T-helper 9 cell (primary cell): ENCODE data around the gene CHMP3.
"Not testable (repeated sequence)": the region's sequence is repeated elsewhere in the genome, so short reads cannot be mapped to it uniquely, and the experiment has no call there.

Experiments used
- DNase-seq: peaks from one replicate; pipeline ENCODE4 v3.0.0-alpha.2; 2020

CHMP3 gene

DNA sequence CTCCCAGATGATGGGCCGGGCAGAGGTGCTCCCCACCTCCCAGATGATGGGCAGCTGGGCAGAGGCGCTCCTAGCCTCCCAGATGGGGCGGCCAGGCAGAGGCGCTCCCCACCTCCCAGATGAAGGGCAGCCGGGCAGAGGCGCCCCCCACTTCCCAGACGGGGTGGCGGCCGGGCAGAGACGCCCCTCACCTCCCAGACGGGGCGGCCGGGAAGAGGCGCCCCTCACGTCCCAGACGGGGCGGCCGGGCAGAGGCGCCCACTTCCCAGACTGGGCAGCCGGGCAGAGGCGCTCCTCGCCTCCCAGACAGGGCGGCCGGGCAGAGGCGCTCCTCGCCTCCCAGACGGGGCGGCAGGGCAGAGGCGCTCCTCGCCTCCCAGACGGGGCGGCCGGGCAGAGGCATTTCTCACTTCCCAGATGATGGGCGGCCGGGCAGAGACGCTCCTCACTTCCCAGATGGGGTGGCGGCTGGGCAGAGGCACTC lies 14.3 kb downstream of the CHMP3 start:
- DNase-seq, result not testable (repeated sequence)

DNA sequence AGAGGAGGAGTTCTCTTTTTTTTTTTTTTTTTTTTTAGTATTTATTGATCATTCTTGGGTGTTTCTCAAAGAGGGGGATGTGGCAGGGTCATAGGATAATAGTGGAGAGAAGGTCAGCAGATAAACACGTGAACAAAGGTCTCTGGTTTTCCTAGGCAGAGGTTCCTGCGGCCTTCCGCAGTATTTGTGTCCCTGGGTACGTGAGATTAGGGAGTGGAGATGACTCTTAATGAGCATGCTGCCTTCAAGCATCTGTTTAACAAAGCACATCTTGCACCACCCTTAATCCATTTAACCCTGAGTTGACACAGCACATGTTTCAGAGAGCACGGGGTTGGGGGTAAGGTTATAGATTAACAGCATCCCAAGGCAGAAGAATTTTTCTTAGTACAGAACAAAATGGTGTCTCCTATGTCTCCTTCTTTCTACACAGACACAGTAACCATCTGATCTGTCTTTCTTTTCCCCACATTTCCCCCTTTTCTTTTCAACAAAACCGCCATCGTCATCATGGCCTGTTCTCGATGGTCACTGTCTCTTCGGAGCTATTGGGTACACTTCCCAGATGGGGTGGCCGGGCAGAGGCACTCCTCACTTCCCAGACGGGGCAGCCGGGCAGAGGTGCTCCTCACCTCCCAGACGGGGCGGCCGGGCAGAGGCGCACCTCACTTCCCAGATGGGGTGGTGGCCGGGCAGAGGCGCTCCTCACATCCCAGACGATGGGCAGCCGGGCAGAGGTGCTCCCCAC lies 14.9 kb downstream of the CHMP3 start:
- DNase-seq, result not testable (repeated sequence)

DNA sequence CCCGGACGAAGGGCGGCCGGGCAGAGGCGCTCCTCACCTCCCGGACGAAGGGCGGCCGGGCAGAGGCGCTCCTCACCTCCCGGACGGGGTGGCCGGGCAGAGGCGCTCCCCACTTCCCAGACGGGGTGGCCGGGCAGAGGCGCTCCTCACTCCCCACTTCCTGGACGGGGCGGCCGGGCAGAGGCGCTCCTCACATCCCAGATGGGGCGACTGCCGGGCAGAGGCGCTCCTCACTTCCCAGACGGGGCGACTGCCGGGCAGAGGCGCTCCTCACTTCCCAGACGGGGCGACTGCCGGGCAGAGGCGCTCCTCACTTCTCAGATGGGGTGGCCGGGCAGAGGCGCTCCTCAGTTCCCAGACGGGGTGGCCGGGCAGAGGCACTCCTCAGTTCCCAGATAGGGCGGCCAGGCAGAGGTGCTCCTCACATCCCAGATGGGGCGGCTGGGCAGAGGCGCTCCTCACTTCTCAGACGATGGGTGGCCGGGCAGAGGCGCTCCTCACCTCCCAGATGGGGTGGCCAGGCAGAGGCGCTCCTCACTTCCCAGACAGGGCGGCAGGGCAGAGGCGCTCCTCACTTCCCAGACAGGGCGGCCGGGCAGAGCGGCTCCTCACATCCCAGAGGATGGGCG lies 17.8 kb downstream of the CHMP3 start:
- not testable (repeated sequence) for DNase-seq

DNA sequence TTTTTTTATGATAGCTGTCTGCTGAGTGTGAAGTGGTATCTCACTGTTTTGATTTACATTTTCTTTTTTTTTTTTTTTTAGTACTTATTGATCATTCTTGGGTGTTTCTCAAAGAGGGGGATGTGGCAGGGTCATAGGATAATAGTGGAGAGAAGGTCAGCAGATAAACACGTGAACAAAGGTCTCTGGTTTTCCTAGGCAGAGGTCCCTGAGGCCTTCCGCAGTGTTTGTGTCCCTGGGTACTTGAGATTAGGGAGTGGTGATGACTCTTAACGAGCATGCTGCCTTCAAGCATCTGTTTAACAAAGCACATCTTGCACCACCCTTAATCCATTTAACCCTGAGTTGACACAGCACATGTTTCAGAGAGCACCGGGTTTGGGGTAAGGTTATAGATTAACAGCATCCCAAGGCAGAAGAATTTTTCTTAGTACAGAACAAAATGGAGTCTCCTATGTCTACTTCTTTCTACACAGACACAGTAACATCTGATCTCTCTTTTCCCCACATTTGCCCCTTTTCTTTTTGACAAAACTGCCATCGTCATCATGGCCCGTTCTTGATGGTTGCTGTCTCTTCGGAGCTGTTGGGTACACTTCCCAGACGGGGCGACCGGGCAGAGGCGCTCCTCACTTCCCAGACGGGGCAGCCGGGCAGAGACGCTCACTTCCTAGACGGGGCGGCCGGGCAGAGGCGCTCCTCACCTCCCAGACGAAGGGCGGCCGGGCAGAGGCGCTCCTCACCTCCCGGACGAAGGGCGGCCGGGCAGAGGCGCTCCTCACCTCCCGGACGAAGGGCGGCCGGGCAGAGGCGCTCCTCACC lies 18.8 kb downstream of the CHMP3 start:
- DNase-seq, result not testable (repeated sequence)

DNA sequence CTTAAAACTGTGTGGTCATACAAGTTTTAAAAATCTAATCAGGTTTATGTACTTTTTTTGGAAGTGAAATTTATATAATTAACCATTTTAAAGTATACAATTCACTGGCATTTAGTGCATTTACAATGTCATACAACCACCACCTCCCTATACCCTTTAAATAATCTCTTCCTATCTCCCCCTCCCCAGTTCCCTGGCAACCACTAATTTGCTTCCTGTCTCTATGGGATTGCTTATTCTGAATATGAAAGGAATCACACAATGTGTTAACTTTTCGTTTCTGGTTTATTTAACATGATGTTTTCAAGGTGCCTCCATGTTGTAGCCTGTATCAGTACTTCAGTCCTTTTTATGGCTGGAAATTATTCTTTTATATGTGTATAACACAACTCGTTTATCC lies 19.4 kb downstream of the CHMP3 start:
- DNase-seq, result no peak

DNA sequence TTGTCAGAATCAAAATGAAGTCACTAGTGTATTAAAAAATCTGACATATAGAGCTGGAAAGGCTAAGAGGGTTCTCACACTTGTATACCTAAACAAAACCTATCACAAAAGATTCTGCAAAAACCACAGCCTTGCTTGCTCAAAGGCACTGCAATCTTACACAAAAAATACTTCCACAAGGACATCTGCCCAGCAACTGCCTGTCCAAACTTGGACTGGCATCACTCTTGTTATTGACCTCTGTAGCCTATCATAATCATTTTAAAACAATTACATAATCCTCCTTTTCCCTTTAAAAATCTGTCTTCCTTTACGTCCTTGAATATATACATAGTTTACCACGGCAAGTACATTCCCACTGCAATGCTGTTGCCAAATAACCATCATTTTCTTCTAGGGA lies 19.9 kb downstream of the CHMP3 start:
- no peak for DNase-seq

DNA sequence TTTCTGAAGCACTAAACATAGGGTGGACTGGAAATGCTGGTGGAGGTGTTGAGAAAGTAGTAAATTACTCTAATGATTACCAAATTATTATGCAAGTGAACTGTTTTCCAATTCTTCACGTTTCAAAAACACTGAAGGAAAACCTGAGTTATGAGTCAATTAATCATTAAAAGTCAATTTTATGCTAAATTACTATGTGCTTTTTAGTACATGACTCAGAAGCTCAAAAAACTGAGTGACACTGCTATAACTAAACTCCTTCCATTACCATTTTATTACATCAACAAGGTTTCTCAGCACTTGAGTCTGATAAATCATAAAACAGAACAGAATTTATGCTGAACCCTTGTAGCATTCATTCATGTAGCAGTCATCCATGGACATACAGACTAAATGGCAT lies 20.4 kb downstream of the CHMP3 start:
- no peak for DNase-seq

DNA sequence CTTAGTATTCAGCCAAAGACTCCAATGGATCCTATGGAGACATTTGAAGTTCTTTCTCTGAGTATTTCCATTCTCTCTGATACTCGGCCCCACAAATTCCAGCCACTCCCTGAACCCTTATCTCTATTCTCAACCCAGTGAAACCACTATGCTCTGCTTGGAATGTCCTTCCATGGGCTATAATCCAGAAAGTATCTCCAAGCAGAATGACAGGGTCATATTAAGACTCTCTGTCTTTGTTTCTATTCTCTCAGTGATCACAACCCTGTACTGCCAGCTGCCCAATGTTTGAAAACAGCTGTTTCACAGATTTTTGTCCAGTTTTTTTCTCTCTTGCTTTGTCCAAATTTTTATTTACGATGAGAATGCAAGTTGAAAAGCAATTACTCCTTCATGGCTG lies 21.9 kb downstream of the CHMP3 start:
- DNase-seq, result no peak

DNA sequence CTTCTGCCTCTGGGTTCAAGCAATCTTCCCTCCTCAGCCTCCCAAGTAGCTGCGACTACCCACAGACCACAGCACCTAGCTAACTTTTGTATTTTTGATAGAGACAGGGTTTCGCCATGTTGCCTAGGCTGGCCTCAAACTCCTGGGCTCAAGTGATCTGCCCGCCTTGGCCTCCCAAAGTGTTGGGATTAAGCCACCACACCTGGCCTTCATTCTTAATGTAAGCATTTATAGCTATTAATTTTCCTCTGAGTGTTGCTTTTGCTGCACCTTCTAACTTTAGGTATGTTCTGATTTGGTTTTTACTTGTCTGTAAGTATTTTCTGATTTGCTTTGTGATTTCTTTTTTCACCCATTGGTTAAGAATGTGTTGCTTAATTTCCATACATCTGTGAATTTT lies 29.7 kb downstream of the CHMP3 start:
- no peak for DNase-seq

DNA sequence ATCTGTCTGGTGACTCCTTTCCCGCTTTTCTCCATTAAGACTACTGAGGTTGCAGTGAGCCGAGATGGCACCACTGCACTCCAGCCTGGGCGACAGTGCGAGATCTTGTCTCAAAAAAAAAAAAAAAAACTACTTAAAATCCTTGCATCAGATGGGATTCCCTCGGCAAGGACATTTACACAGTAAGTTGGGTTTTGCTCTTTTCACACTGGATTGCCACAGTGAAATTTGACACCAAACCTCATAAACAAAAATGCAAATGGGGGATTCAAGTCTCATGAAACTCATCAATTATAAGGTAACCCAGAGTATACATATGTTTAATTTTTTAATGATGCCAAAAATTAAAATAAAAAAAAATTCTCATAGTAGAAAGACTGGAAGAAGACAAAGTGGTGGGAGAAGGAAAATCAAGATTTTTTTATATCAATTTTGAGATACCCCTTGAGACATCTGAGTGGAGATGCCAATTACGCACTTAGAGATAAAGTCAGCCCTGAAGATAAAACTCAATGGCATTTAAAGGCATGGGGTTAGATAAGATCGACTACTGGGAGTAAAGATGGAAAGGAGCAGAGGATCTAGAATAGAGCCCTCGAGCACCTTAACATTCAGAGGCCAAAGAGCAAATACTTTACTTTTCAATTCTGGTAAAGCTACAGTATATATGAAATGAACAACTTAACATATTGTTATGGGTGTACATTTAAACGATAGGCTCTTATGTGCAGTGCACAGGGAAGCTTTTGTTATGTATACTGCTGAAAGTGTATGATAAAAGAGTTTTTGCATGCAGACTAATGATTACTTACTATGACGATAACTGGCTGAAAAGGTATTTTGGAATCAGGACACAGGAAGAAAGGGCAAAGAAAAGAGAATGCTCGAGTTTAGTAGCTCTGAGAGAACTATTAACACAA lies 37.6 kb downstream of the CHMP3 start:
- no peak for DNase-seq

DNA sequence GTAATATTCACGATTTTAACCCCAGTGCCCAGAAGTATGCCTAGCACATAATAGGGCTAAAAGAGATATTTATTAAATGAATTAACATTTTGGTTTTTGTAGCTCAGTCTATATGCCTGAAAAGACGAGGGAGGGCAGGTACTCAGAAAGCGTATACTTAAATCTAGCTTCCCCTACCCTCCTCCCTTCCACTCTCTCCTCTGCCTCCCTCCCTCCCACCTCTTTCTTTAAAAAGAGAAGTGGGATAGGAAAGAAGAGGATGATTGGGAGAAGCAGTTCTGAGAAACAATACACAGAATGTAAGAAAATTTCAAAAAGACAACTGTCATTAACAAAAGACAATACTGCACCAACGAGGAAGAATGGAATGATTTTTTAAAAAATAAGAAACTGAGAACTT lies 39.8 kb downstream of the CHMP3 start:
- DNase-seq, result no peak

DNA sequence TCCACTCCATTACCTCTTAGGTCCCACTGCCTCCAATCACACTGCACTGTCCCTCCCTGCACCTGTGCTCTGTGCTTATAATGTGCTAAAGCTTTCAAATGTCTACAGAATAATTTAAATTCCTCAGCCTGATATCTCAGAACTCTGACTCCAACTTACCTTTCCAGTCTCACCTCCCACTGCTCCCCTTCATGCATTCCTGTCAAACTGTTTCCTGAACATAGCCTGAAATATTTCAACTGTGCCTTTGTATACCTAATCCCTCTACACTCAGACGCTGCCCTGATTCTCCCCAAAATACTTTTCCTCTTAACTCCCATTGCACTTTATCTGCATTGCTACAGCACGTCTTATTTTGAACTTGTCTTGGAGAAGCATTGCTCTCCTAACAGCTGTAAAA lies 40.5 kb downstream of the CHMP3 start:
- no peak for DNase-seq

DNA sequence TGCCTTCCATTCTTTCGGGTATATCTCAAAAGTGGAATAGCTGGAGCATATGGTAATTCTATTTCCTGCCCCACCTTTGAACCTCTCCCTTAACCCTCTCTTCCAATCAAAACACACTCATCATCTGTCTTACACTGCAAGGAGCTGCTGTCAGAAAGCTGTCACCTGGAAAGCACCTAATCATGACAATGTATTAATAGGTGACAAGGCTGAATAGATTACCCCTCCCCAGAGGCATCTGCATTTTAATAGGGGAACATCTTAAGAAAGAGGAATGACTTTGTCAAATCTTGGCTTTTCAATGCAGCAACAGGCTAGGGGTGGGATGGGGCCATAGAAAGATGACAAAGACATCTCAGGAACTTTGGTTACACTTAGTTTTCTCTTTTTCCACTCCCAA lies 41.3 kb downstream of the CHMP3 start:
- DNase-seq, result no peak

DNA sequence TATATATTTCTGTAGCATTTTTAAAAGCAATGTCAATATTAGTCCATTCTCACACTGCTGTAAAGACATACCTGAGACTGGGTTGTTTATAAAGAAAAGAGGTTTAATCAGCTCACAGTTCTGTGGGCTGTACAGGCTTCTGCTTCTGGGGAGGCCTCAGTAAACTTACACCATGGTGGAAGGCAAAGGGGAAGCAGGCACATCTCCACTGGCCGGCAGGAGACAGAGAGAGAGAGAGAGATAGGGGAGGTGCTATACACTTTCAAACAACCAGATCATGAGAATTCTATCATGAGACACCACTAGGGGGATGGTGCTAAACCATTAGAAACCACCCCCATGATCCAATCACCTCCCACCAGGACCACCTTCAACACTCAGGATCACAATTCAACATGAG lies 43.1 kb downstream of the CHMP3 start:
- no peak for DNase-seq

DNA sequence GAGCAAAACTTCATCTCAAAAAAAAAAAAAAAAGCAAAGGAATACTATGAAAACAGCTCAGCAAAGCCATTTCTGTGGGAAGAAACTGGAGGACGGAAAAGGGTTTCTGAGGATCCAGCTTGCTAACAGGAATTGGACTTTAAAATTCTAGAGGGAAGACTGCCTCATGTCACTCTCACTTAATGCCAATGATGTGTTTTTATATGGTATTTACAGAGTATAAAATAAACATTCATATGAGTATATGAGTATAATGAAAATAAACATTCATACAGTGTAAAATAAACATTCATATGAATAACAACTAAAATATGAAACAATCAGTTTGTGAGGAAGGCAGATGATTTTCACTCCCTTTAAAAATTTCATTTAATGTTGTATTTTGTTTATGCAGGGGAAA lies 43.9 kb downstream of the CHMP3 start:
- no peak for DNase-seq

DNA sequence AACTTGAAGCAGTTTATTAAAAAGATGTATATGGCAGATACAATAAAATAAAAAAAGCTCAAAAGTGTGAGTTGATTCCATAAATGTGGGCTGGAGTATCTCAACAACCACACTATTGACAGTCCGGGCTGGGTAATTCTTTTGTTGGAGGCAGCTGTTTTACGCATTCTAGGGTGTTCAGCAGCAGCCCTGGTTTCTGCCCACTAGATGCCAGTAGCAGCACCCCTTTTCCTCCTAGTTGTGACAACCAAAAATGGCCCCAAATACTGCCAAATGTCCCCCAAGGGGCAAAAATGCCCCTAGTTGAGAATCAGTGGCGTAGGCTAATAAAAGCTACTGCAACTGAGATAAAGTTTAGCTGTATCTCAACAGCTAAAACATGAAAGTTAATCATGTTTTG lies 44.8 kb downstream of the CHMP3 start:
- no peak for DNase-seq

DNA sequence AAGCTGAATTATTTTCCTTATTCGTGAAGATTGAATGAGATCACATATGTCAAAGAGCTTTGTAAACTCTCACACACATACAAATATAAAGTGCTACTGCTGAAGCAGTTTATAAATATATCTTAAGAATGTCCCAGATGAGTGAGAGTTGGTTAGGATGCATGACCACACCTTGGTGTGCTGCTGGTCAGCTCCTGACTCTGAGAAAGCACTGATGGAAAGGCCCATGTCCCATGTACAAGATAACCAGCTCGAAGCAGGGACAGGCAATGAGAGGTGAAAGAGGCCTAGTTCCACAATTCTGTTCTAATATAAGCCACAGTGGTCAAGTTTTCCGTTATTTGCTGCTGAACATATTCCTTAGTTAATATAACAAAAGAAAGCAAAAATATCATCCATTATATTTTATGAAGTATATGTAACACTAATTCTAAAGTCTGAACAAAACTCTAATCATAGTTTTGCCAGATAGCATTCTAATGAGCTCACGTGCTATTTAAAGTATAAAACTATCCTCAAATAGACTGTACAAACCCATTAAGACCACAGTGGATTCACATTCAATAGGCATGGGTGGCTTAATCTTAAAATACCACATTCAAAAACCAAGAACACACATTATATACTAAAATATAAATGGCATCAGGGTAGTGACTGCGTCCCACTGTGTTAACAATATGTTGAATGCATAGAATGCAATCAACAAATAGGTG lies 49.1 kb downstream of the CHMP3 start:
- no peak for DNase-seq

DNA sequence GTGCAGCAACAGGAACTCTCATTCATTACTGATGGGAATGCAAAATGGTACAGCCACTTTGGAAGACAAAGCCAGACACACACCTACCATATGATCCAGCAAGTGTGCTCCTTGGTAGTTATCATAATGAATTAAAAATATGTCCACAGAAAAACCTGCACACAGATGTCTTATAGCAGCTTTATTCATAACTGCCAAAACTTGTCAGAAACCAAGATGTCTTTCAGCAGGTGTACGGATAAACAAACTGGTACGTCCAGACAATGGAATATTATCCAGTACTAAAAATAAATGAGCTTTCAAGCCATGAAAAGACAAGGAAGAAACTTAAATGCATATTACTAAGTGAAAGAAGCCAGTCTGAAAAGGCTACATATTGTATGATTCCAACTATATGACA lies 50.4 kb downstream of the CHMP3 start:
- DNase-seq, result no peak

DNA sequence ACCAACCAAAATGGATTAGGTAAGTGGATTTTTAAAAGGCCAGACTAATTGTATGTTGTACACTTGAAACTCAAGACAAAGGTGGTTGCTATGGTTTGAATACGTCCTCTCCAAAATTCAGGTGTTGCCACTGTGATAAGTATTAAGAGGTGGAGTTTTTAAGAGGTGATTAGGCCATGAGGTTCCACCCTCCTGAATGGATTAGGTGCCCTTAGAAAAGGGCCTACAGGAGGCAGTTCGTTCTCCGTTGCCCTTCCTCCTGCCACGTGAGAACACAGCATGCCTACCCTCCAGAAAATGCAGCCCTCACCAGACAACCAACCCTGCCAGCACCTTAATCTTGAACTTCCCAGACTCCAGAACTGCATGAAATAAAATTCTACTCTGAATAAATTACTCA lies 51.2 kb downstream of the CHMP3 start:
- DNase-seq, result no peak

DNA sequence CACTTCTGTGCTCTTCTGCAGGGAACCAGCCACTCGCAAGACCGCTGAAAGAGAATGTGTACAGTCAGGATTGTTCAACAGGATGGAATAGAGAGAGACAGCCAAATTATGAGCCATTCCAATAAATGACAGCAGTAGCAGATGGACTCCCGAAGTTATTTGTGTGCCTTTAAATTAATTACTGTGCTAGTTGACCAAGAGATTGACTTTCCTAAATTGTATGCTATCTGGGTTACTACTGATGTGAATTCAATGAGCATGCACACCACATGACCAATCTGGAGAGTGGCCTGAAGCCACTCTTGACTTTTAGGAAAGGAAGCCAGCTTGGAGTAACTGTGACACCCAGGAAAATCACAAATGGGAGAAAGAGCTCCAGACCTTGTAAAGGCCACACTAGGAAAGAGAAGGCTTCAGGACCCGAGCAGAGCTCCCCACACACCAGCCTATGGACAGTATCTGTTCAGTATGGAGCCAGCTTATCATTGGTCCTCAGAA lies 52.8 kb downstream of the CHMP3 start:
- DNase-seq, result no peak

DNA sequence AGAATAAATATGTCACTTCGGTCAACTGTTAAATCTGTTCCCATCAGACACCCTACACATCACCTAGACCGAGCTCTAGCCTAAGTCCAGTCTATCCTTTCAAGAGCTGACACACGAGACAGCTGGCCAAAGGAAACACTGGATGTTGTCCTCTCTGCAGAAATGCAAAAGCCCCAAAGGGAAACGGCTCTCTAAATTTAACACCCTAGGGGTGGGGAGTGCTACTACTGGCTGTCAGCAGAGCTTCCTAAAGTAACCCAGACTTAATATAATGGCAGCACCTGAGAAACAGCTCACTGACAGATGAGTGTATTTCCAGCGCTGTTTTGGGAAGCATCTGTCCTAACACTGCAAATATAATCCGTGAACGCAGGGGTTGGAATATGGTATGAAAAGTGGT lies 55.6 kb downstream of the CHMP3 start:
- no peak for DNase-seq
